Glutamatergic neuron (in vitro differentiated cells): ENCODE data around the gene CRYBB1. TPM values are rescaled to one million over a fixed set of nuclear protein-coding genes. Genes with fewer than 3 reads are reported as not detected.

Experiments
- DNase-seq: peaks from one replicate; pipeline ENCODE4 v3.0.0; 2022
- H3K27ac Mint-ChIP-seq: one replicate; pipeline ENCODE4 v1.8.0; 2020; ENCODE audit warnings: mild to moderate bottlenecking, mixed read lengths, inconsistent platforms; ENCODE audit not compliant: unreplicated experiment
- H3K27me3 Mint-ChIP-seq: one replicate; pipeline ENCODE4 v1.8.0; 2020; ENCODE audit warnings: mild to moderate bottlenecking, moderate library complexity, mixed read lengths, inconsistent platforms; ENCODE audit not compliant: unreplicated experiment
- H3K36me3 Mint-ChIP-seq: one replicate; pipeline ENCODE4 v1.8.0; 2020; ENCODE audit warnings: mild to moderate bottlenecking, mixed read lengths, inconsistent platforms; ENCODE audit not compliant: unreplicated experiment
- H3K4me1 Mint-ChIP-seq: one replicate; pipeline ENCODE4 v1.8.0; 2020; ENCODE audit warnings: mild to moderate bottlenecking, low read depth, mixed read lengths, inconsistent platforms; ENCODE audit not compliant: unreplicated experiment
- H3K4me3 Mint-ChIP-seq: one replicate; pipeline ENCODE4 v1.8.0; 2020; ENCODE audit warnings: mild to moderate bottlenecking, mixed read lengths, inconsistent platforms; ENCODE audit not compliant: unreplicated experiment
- H3K9me3 Mint-ChIP-seq: one replicate; pipeline ENCODE4 v1.8.0; 2020; ENCODE audit warnings: mild to moderate bottlenecking, moderate library complexity, mixed read lengths, inconsistent platforms; ENCODE audit not compliant: unreplicated experiment
- CTCF ChIP-seq: fragments of 200-600 bp; sonication (generic); IDR thresholded peaks from one replicate; pipeline ENCODE4 v1.5.0; 2021; ENCODE audit not compliant: partially characterized antibody, unreplicated experiment
- total RNA-seq: library from RNA; stranded (reverse); fragmentation: NEBNext Ultra II Directional; extraction: Animal tissue kit (Norgen Biotek cat#: 25700); gene quantifications from one replicate; pipeline ENCODE4 v1.2.1, GENCODE V29; 2021; ENCODE audit not compliant: unreplicated experiment

Gene CRYBB1
- total RNA-seq, 1 donor from 2014 or later: not detected

GRCh38 chr22:26559961-26560575 lies 57.8 kb downstream of the CRYBB1 start:
- Mint-ChIP-seq H3K27ac (no peak overlapping the region), H3K36me3 (no peaks in the 10 kb centered on the region), H3K4me3 (no peak overlapping the region), H3K4me1 (peaks cover 9% of the 10 kb centered on the region), H3K9me3 (no peaks in the 10 kb centered on the region), H3K27me3 (no peaks in the 10 kb centered on the region)
- no peak for DNase-seq
- no peak for TF ChIP-seq CTCF

GRCh38 chr22:26558248-26558895 lies 59.5 kb downstream of the CRYBB1 start:
- no peak for DNase-seq
- no peaks in the 10 kb centered on the region for H3K9me3 Mint-ChIP-seq
- no peak overlapping the region for H3K27ac Mint-ChIP-seq
- H3K27me3 Mint-ChIP-seq: no peaks in the 10 kb centered on the region
- no peak overlapping the region for H3K4me3 Mint-ChIP-seq
- no peaks in the 10 kb centered on the region for H3K36me3 Mint-ChIP-seq
- no peak for TF ChIP-seq CTCF
- H3K4me1 Mint-ChIP-seq: peaks cover 9% of the 10 kb centered on the region

GRCh38 chr22:26556904-26557303 lies 60.9 kb downstream of the CRYBB1 start:
- no peak for TF ChIP-seq CTCF
- Mint-ChIP-seq H3K4me1 (peaks cover 9% of the 10 kb centered on the region), H3K36me3 (no peaks in the 10 kb centered on the region), H3K27me3 (no peaks in the 10 kb centered on the region), H3K4me3 (no peak overlapping the region), H3K27ac (no peak overlapping the region), H3K9me3 (no peaks in the 10 kb centered on the region)
- no peak for DNase-seq

- no peak for DNase-seq
- no peaks in the 10 kb centered on the region for H3K27me3 Mint-ChIP-seq
Measured at GRCh38 chr22:26555478-26555877, 62.3 kb downstream of the CRYBB1 start.

More at GRCh38 chr22:26555478-26555877, 62.3 kb downstream of the CRYBB1 start:
- H3K36me3 Mint-ChIP-seq: no peaks in the 10 kb centered on the region
- H3K9me3 Mint-ChIP-seq: no peaks in the 10 kb centered on the region
- TF ChIP-seq CTCF: no peak
- peaks cover 9% of the 10 kb centered on the region for H3K4me1 Mint-ChIP-seq
- H3K27ac Mint-ChIP-seq: no peak overlapping the region
- no peak overlapping the region for H3K4me3 Mint-ChIP-seq
